Fibroblast of the aortic adventitia (primary cell): ENCODE data around the gene KIF16B. TPM values are rescaled to one million over a fixed set of nuclear protein-coding genes. Genes with fewer than 3 reads are reported as not detected.
A peak's percentile ranks its signal among the peaks of the same experiment; 100 is the strongest.
"Not testable (repeated sequence)": the region's sequence is repeated elsewhere in the genome, so short reads cannot be mapped to it uniquely, and the experiment has no call there.

Experiments used
- DNase-seq: peaks from one replicate; pipeline ENCODE4 v3.0.0-alpha.2; 2010; ENCODE audit warnings: low read depth
- H3K4me3 ChIP-seq: 2 replicates; pipeline ENCODE4 v1.5.1; 2011; ENCODE audit warnings: low read depth, mild to moderate bottlenecking, control low read depth, low read length, moderate library complexity
- CTCF ChIP-seq: IDR thresholded peaks from 2 replicates; pipeline ENCODE4 v1.5.1; 2011; ENCODE audit warnings: mild to moderate bottlenecking, low read length, control low read depth, inconsistent platforms; ENCODE audit not compliant: insufficient read depth
- total RNA-seq: library from RNA; depleted of rRNA; stranded (reverse); fragments of >200 nt; gene quantifications from 2 replicates; pipeline ENCODE4 v1.2.3, GENCODE V29; 2012; ENCODE audit warnings: low replicate concordance

The KIF16B gene
- total RNA-seq, 1 donor, result 14.5 TPM

- no peak for TF ChIP-seq CTCF
- H3K4me3 ChIP-seq, result no peak overlapping the region
- DNase-seq, result no peak
These were observed 127.0 kb downstream of the KIF16B start for GRCh38 chr20:16446246-16446645.

- DNase-seq, result no peak
- TF ChIP-seq CTCF, result no peak
- H3K4me3 ChIP-seq, result no peak overlapping the region
These were observed 127.8 kb downstream of the KIF16B start for GRCh38 chr20:16445482-16445881.

- peak; percentile 68 for DNase-seq
- no peak overlapping the region for H3K4me3 ChIP-seq
- no peak for TF ChIP-seq CTCF
These were observed 129.0 kb downstream of the KIF16B start for GRCh38 chr20:16444057-16444777.

GRCh38 chr20:16441546-16442164, 131.6 kb downstream of the KIF16B start:
- TF ChIP-seq CTCF, result no peak
- H3K4me3 ChIP-seq, result no peak overlapping the region
- no peak for DNase-seq

GRCh38 chr20:16440686-16441085, 132.6 kb downstream of the KIF16B start:
- no peak overlapping the region for H3K4me3 ChIP-seq
- DNase-seq, result no peak
- no peak for TF ChIP-seq CTCF

- DNase-seq, H3K4me3 ChIP-seq: not testable (repeated sequence)
These were observed 133.7 kb downstream of the KIF16B start for GRCh38 chr20:16439540-16439939.

- DNase-seq, result no peak
- H3K4me3 ChIP-seq, result no peak overlapping the region
- TF ChIP-seq CTCF, result no peak
These were observed 135.1 kb downstream of the KIF16B start for GRCh38 chr20:16438100-16438499.
